GM12801 (cell line): ENCODE results near the gene SRRD.

Source experiments
- CTCF ChIP-seq: IDR thresholded peaks from one replicate; pipeline ENCODE4 v1.5.1; 2011; ENCODE audit warnings: control low read depth; ENCODE audit not compliant: insufficient read length; ENCODE audit errors: extremely low read depth

SRRD gene

GRCh38 chr22:26443901-26444690, 39.6 kb upstream of the SRRD start:
- no peak for TF ChIP-seq CTCF

DNA sequence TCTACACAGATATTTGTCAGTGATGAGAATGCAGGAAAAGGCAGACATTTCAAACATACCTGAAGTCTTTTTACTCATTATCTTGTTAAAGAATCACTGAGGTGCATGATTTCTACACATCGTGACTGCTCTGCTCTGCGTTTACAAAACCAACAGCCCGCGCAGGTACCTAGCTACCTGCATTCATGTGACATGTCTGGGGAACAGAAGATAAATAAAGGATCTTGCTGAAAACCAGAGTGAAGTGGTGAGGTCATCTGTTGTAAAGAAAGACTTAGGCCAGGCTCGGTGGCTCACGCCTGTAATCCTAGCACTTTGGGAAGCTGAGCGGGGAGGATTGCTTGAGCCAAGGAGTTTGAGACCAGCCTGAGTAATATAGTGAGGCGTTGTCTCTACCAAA, 38.9 kb upstream of the SRRD start:
- no peak for TF ChIP-seq CTCF

- no peak for TF ChIP-seq CTCF
Measured at GRCh38 chr22:26445577-26446275, 38.0 kb upstream of the SRRD start.

DNA sequence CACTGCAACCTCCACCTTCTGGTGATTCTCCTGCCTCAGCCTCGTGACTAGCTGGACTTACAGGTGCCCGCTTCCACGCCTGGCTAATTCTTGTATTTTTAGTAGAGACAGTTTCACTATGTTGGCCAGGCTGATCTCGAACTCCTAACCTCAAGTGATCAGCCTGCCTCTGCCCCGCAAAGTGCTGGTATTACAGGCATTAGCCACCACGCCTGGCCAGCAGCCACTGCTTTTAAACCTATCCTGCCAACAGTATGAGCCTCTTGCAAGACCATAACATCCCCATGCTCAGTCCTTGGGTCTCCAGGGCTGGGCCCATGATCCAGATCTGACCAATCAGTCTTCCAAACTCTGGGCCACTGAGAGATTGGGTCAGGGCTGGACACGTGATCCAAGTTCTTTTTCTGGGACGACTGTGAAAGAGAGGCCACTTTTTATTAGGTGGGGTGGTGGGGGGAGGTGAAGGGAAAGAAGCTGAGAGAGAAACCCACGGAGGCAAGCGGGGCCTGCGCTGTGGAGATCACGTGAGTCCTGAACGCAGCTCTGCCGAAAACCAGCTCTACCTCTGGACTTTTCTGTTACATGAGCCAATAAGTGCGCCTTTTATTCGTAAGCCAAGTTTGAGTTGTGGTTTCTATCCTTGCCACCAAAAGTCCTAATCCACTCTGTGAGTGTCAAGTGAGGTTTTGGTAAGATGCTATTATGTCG, 36.7 kb upstream of the SRRD start:
- TF ChIP-seq CTCF: no peak

DNA sequence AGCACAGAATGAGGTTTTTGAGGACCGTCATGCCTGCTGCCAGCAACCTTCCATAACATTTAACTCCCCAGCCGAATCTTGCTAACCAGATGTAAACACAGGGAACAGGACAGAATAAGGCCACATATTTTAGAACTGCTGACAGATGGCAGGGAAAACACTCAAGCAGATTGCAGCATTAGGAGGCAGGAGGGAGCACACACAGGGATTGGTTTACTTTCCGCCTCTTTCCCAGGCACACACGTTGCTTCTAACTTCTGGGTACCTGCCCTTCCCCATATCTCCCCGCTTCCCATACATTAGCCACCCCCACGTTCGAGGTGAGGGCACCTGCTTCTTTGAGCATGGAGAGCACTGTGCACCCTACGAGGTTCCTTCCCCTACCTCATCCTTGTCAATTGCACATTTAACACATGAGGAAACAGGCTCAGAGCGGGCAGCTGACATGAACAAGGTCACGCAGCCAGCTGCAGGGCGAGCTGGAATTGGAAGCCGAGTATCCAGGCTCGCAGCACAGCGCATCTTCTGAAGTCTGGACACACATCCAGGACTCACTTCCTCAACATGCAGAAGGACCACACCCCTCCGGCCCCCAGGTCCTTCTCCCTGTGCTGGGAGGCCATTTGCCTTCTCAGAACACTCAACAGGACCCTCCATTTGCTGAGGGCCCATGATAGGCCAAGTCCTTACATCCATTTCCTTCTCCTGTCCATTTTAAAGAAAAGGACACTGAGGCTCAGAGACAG, 35.9 kb upstream of the SRRD start:
- no peak for TF ChIP-seq CTCF

DNA sequence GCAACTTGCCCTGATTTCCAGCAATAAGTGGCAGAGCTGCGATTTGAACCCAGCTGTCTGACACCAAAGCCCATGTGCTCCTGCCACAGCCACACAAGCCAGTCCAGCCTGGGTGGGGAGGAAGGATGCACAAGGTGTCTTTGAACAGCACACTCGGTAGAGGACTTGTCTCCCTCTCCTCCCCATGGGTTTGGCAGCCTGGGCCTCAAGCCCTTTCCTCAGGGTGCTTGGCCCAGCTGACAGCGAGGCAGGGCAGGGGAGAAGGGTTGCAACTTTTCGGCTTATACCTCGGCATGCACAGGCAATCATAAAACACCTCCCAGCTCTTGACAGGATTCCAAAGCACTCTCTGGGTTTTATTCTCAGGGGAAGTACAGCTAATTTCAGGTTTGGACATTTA, 35.3 kb upstream of the SRRD start:
- TF ChIP-seq CTCF: no peak

DNA sequence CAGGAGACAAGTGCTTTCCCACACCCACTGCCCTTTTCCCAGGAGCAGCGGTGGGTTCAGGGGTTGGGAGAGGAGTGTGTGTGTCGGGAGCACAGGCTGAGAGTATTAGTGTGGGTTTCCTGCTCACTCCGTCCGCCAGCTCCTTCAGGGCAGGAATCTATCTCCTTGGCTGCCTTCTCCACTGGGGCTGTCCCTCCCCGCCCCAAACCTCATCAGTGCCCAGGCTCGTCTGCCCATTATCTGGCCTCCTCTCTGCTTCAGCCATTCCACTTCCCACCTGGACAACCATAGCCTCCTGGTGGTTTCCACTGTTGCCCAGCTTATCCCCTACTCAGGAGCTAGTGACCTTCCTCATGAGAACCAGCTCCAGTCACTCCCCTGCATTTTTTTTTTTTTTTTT, 34.7 kb upstream of the SRRD start:
- TF ChIP-seq CTCF: no peak
